A549 (cell line): ENCODE measurements around the gene COPE.

ENCODE experiments used
- CTCF ChIP-seq: fragments of >200 bp; sonication (Bioruptor Twin); formaldehyde crosslinking; IDR thresholded peaks from 3 replicates; pipeline ENCODE4 v1.5.1; 2016
- EP300 ChIP-seq, 2 experiments: fragments of >200 bp; sonication (Bioruptor Twin); formaldehyde crosslinking; IDR thresholded peaks; 2 replicates in 1 of 2; 3 replicates in 1 of 2; pipeline ENCODE4 v1.6.1; 2016 to 2017
- FOSL2 ChIP-seq, 2 experiments: fragments of 450-650 bp in 1 of 2; fragments of >200 bp in 1 of 2; sonication (Bioruptor Twin) in 1 of 2; formaldehyde crosslinking; IDR thresholded peaks; 2 replicates each; pipeline versions ENCODE4 v1.5.0 to v1.6.1; 2016 to 2020; ENCODE audit warnings: mild to moderate bottlenecking in 1 of 2, moderate library complexity in 1 of 2
- MAFK ChIP-seq: fragments of 450-650 bp; IDR thresholded peaks from 2 replicates; pipeline ENCODE4 v1.6.1; 2014; ENCODE audit not compliant: partially characterized antibody
- MAX ChIP-seq: IDR thresholded peaks from 2 replicates; pipeline ENCODE4 v1.6.1; 2012
- PHF8 ChIP-seq: fragments of 200-600 bp; sonication (generic); IDR thresholded peaks from 2 replicates; pipeline ENCODE4 v1.6.1; 2016; ENCODE audit warnings: low read depth, mild to moderate bottlenecking, antibody characterized with exemption, moderate library complexity, borderline replicate concordance
- USF2 ChIP-seq: fragments of 450-650 bp; IDR thresholded peaks from 2 replicates; pipeline ENCODE4 v1.6.1; 2014; ENCODE audit warnings: antibody characterized with exemption

- peak; percentile 91 for TF ChIP-seq MAFK
- no peak for TF ChIP-seq PHF8
- no peak for TF ChIP-seq FOSL2 (IDR thresholded peaks at IDR 0.05)
- no peak for TF ChIP-seq FOSL2 (CRISPR knock-in tag; IDR thresholded peaks at IDR 0.05)
- no peak for TF ChIP-seq CTCF
- TF ChIP-seq EP300 (IDR thresholded peaks at IDR 0.05): no peak
- TF ChIP-seq USF2: no peak
- TF ChIP-seq MAX: no peak
Observed at GRCh38 chr19:18967358-18968146, 48.4 kb upstream of the COPE start.
